Nephron progenitor cell (in vitro differentiated cells): Measurements from ENCODE around the gene CHFR.

Experiments
- DNase-seq: peaks from one replicate; pipeline ENCODE4 v3.0.0; 2021
- H3K27ac Mint-ChIP-seq: 2 replicates; pipeline ENCODE4 v1.8.0; 2021; ENCODE audit warnings: mild to moderate bottlenecking, moderate library complexity, mixed read lengths
- H3K27me3 Mint-ChIP-seq: 2 replicates; pipeline ENCODE4 v1.8.0; 2021; ENCODE audit warnings: mild to moderate bottlenecking, low read depth, mixed read lengths; ENCODE audit not compliant: poor library complexity
- H3K36me3 Mint-ChIP-seq: 2 replicates; pipeline ENCODE4 v1.8.0; 2021; ENCODE audit warnings: low read depth, mixed read lengths
- H3K4me1 Mint-ChIP-seq: 2 replicates; pipeline ENCODE4 v1.8.0; 2021; ENCODE audit warnings: mixed read lengths
- H3K4me3 Mint-ChIP-seq: 2 replicates; pipeline ENCODE4 v1.8.0; 2021; ENCODE audit warnings: mild to moderate bottlenecking, moderate library complexity, mixed read lengths
- H3K9me3 Mint-ChIP-seq: 2 replicates; pipeline ENCODE4 v1.8.0; 2021; ENCODE audit warnings: mild to moderate bottlenecking, moderate library complexity, mixed read lengths
- CTCF ChIP-seq: fragments of 200-600 bp; sonication (generic); IDR thresholded peaks from 2 replicates; pipeline ENCODE4 v1.5.0; 2021; ENCODE audit warnings: antibody characterized with exemption

CHFR gene

DNA sequence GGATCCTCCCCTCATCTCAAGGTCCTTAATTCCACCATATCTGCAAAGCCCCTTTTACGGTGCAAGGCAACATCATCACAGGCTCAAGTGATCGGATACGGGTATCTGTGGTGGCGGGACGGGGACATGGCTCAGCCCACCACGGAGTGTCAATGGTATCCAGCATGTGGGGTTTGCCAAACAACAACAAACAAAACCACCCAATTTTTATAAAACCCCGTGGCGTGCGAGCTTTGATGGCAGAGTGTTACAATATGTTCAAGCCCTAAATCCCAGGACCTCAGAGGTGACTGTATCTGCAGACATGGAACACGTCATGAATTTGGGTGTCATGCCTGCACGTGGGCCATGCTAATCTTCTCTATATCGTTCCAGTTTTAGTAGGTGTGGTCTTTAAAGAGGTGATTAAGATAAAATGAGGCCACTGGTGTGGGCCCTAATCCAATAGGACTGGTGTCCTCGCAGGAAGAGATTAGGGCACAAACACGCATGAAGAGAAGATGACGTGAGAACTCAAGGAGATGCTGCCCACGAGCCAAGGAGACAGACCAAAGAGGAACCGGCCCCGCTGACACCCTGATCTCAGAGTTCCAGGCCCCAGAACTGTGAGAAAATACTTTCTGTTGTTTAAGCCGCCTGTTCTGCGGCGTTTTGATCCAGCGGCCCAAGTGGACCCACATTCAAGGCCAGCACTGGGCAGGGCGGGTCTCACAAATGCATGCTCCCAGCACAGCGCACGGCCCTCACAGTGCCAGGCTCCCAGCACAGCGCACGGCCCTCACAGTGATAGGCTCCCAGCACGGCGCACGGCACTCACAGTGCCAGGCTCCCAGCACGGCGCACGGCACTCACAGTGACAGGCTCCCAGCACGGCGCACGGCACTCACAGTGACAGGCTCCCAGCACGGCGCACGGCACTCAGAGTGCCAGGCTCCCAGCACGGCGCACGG, 52.1 kb downstream of the CHFR start:
- no peak for TF ChIP-seq CTCF
- H3K27ac Mint-ChIP-seq: peak overlapping the region; percentile 87
- DNase-seq: no peak
- peaks cover 8% of the 10 kb centered on the region for H3K27me3 Mint-ChIP-seq
- peaks cover 28% of the 10 kb centered on the region for H3K4me1 Mint-ChIP-seq
- peaks cover 25% of the 10 kb centered on the region for H3K36me3 Mint-ChIP-seq
- H3K4me3 Mint-ChIP-seq: no peak overlapping the region
- peaks cover 2% of the 10 kb centered on the region for H3K9me3 Mint-ChIP-seq

- Mint-ChIP-seq H3K9me3 (peaks cover 11% of the 10 kb centered on the region), H3K4me1 (peaks cover 28% of the 10 kb centered on the region), H3K36me3 (peaks cover 27% of the 10 kb centered on the region), H3K27ac (peak overlapping the region; percentile 89), H3K27me3 (peaks cover 8% of the 10 kb centered on the region), H3K4me3 (no peak overlapping the region)
- DNase-seq: no peak
- TF ChIP-seq CTCF: no peak
Measured at GRCh38 chr12:132834181-132834711, 53.2 kb downstream of the CHFR start.

GRCh38 chr12:132833341-132833740, 54.1 kb downstream of the CHFR start:
- Mint-ChIP-seq H3K4me3 (no peak overlapping the region), H3K27me3 (peaks cover 8% of the 10 kb centered on the region), H3K36me3 (peaks cover 27% of the 10 kb centered on the region), H3K27ac (peak overlapping the region; percentile 87), H3K4me1 (peaks cover 21% of the 10 kb centered on the region), H3K9me3 (peaks cover 12% of the 10 kb centered on the region)
- DNase-seq: no peak
- no peak for TF ChIP-seq CTCF

DNA sequence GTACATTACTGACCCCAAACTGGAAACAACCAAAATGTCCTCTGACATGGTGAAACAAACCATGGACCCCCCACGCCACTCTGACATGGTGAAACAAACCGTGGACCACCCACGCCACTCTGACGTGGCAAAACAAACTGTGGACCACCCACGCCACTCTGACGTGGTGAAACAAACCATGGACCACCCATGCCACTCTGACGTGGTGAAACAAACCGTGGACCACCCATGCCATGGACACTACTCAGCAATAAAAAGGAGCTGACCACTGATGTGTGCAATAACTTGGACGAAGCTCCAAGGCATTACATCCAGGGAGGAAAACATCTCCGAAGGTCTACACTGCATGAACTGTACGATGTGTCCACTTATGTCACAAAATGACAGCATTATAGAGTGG, 55.6 kb downstream of the CHFR start:
- no peak for TF ChIP-seq CTCF
- H3K9me3 Mint-ChIP-seq: peaks cover 12% of the 10 kb centered on the region
- no peak overlapping the region for H3K27ac Mint-ChIP-seq
- peaks cover 32% of the 10 kb centered on the region for H3K4me1 Mint-ChIP-seq
- H3K27me3 Mint-ChIP-seq: peaks cover 8% of the 10 kb centered on the region
- H3K4me3 Mint-ChIP-seq: no peak overlapping the region
- H3K36me3 Mint-ChIP-seq: peaks cover 32% of the 10 kb centered on the region
- no peak for DNase-seq

DNA sequence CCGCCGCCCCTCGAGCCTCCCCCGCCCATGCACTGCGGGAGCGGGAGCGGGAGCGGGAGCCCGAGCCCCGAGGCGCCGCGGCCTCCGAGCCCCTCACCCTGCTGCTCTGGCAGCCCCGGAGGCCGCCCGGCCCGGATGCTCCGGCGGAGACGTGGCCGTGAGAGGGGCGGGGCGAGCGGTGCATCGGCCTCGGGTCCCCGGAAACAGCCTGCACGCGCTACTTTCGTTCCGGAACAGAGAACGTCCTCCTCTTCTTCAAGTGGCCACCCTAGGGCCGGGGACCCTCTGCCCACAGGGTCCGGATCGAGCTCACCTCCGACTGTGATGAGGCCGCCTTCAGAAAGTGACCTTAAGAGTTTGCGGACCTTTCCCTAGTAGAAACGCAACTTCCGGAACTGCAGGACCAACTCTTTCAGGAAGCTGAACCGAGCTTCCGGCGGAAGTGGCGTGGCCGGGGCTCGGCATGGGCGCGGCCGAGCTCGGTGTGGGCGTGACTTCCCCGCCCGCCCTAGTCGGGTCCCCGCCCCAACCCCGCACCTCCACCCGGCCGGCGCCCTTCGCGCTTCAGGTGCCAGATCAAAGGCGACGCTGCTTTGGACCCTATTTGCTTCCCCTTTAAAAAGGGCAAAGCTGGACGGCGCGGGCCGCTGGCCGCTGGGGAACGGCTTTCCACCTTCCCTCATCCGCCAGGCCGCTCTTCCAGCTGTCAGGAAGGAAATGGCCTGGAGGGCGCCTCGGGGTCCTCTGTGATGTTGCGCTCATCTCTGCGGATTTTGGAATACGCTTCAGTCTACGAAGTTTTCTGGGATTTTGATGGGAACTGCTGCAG, 58.5 kb downstream of the CHFR start, which contains the start of gene GOLGA3:
GOLGA3 (minus strand) TSS at position 164 of the 829 bp plus-strand sequence. CDS start 6,741 bp downstream, outside the sequence.
- H3K36me3 Mint-ChIP-seq: peaks cover 49% of the 10 kb centered on the region
- H3K4me3 Mint-ChIP-seq: peak within 1 kb of the TSS; percentile 97
- peaks cover 12% of the 10 kb centered on the region for H3K9me3 Mint-ChIP-seq
- peaks cover 31% of the 10 kb centered on the region for H3K4me1 Mint-ChIP-seq
- H3K27ac Mint-ChIP-seq: peak within 1 kb of the TSS; percentile 100
- DNase-seq: peak; percentile 94
- peaks cover 2% of the 10 kb centered on the region for H3K27me3 Mint-ChIP-seq
- no peak for TF ChIP-seq CTCF
